Activated CD4-positive, alpha-beta T cell treated with anti-CD3 and anti-CD28 coated beads, Interleukin-2, amount 10 ng/mL, durations not matched to agents 24 days and 14 days (primary cell): ENCODE results near the gene DPF3. TPM values are rescaled to one million over a fixed set of nuclear protein-coding genes. Genes with fewer than 3 reads are reported as not detected.
A peak's percentile ranks its signal among the peaks of the same experiment; 100 is the strongest.

Experiments used
- DNase-seq: peaks from one replicate; pipeline ENCODE4 v3.0.0; 2022
- H3K27ac Mint-ChIP-seq: one replicate; pipeline ENCODE4 v1.8.0; 2022; ENCODE audit warnings: mild to moderate bottlenecking, mixed read lengths
- H3K27me3 Mint-ChIP-seq: one replicate; pipeline ENCODE4 v1.8.0; 2022; ENCODE audit warnings: mixed read lengths
- H3K36me3 Mint-ChIP-seq: one replicate; pipeline ENCODE4 v1.8.0; 2022; ENCODE audit warnings: low read depth, mild to moderate bottlenecking, mixed read lengths
- H3K4me1 Mint-ChIP-seq: one replicate; pipeline ENCODE4 v1.8.0; 2021; ENCODE audit warnings: mixed read lengths
- H3K4me3 Mint-ChIP-seq: one replicate; pipeline ENCODE4 v1.8.0; 2022; ENCODE audit warnings: mild to moderate bottlenecking, moderate library complexity, mixed read lengths
- H3K9me3 Mint-ChIP-seq: one replicate; pipeline ENCODE4 v1.8.0; 2021; ENCODE audit warnings: mixed read lengths
- intact Hi-C: fragments of 100-400 bp; cut with micrococcal nuclease; formaldehyde crosslinking; loops from one replicate; pipeline ENCODE4 v1.15.1; 2023
- total RNA-seq: library from RNA; stranded (reverse); gene quantifications from 2 replicates; pipeline ENCODE4 v1.2.3, GENCODE V29; 2022

Gene DPF3
- total RNA-seq, 1 donor from 2014 or later, result 2.8 TPM

DNA sequence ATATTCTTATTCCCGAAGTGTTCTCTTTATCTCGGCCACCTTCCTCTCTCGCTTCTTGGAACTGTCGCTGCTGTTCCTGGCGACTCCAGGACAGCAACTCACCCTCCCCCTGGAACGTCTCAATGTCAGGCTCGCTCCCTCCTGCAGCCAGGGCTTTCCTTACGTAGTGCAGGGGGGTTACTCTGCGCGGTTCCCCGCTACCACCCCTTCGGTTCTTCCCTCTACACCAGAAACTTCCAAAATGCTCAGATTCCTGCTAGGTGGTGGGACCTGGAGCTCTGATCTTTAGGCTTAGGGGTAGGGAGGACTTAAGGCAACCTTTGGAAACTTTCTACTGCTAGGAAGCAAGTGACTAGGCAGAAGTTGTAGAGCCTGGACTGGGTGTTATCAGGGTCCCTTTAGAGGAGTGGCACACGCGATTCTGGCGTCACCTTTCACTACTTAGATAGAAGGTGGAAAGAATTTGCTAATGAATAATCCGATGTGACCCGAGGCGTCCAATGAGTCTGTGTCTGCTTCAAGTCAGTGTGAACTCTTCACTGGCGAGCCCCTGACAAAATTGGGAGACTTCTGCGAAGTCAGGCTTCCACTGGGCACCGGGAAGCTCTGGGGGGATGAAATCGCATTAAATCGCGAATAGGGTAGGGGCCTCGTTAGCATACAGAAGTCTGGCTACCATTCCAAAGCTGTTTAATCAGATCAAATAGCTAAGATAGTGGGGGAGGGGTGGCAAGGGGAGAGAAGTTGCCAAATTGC, 900 bp upstream of the DPF3 start:
- peak; percentile 69 for DNase-seq
- H3K4me3 Mint-ChIP-seq, result peak overlapping the region; percentile 90
- intact Hi-C loops, result loop anchor here (1.0 to 5.0 kb wide), 5 partner anchors 32 to 376 kb away; partner anchors contain the start of gene DCAF4
- H3K27ac Mint-ChIP-seq, result no peak overlapping the region
- no peaks in the 10 kb centered on the region for H3K36me3 Mint-ChIP-seq
- no peaks in the 10 kb centered on the region for H3K9me3 Mint-ChIP-seq
- H3K27me3 Mint-ChIP-seq, result peaks cover 56% of the 10 kb centered on the region
- H3K4me1 Mint-ChIP-seq, result peaks cover 27% of the 10 kb centered on the region

DNA sequence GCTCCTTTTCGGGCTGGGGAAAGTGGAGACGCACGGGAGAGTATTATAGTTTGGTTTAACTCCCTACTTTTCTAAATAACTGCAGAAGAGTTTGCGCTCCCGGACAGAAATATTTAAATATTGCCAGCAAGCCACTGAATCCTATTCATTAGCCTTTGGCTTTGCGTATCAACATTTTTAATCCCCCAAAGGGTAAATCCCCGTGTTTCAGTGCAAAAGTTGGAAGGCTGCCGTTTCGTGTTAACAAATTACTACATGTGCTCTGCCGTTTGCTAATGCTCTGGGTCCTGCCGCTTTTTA, 372 bp upstream of the DPF3 start:
- intact Hi-C loops, result loop anchor here (1.0 to 5.0 kb wide), 5 partner anchors 32 to 376 kb away; partner anchors contain the start of gene DCAF4
- peak overlapping the region; percentile 90 for H3K4me3 Mint-ChIP-seq
- H3K27me3 Mint-ChIP-seq, result peaks cover 53% of the 10 kb centered on the region
- no peaks in the 10 kb centered on the region for H3K36me3 Mint-ChIP-seq
- H3K27ac Mint-ChIP-seq, result peak overlapping the region; percentile 27
- peaks cover 26% of the 10 kb centered on the region for H3K4me1 Mint-ChIP-seq
- no peaks in the 10 kb centered on the region for H3K9me3 Mint-ChIP-seq
- DNase-seq, result no peak

DNA sequence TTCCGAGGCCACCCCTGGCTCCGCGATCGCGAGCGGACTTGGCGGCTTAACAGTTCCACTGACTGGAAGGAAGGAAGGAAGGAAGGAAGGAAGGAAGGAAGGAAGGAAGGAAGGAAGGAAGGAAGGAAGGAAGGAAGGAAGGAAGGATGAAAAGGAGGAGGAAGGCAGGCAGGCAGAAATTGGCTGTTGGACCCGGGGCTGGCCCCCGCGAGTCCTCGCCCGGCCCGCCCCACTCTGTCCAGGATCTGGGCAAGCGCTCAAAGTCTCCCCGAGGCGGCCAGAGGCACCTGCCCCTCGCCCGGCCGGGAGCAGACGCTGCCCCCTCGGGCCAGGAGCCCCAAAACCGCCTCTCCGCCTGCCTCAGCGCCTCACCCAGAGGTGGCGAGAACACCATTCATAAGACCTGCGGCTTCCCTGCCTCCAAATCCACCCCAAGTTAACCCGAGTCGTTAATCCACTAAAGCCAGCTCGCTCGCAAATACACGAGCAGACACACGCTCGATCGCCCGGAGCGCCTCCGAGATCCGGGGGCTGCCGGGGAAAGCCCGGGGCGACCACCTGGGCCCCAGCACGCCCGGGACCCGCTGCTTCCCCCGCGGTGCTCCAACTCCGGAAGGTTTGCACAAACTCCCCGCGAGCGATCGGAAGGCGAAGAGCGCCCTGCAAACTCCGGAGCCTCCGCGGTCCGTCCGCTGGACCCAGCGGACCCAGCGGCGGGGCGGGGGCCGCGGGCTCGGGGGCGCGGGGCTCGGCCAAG, 844 bp downstream of the DPF3 start:
- H3K36me3 Mint-ChIP-seq, result peaks cover 4% of the 10 kb centered on the region
- peaks cover 57% of the 10 kb centered on the region for H3K27me3 Mint-ChIP-seq
- H3K4me3 Mint-ChIP-seq, result peak overlapping the region; percentile 88
- intact Hi-C loops, result loop anchor here (5.0 kb wide), 2 partner anchors 176 to 301 kb away; no protein-coding TSS in a partner anchor
- peaks cover 26% of the 10 kb centered on the region for H3K4me1 Mint-ChIP-seq
- peak overlapping the region; percentile 71 for H3K27ac Mint-ChIP-seq
- DNase-seq, result peak; percentile 84
- H3K9me3 Mint-ChIP-seq, result no peaks in the 10 kb centered on the region

DNA sequence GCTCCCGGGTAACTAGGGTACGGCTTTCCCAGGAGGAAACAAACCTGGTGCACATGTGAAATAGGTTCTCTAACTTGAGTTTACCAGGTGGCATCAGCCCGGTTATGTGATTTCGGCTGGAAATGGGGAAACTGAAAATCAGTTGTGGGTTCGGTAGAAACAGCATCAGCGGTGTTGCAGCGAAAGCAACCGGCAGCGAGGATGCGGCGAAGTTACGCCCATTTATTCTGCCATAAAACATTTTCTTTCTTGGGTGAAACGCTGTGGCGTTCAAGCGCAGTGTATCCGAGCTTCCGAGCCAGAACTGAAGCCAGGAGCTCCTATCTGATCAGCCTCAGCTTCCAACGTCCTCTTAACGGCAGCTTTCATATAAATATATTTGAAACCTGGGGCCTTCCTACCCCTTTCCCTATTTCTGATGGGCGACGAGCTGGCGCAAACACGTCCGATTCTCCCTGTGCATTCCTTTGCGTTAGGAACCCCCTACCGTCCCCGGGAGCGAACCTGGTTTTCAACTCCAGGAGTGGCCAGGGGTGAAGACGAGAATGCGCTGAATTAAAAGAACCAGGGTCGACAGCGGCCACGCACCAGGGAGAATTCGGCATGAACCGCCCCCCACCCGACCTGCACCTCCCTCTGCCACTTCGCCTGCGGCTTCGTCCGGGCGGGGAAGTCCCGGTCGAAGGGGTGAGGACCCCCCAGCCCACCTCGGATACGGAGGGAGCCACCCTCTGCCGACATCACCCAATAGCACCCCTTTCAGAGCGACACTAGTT, 1.6 kb downstream of the DPF3 start:
- intact Hi-C loops, result loop anchor here (5.0 kb wide), 2 partner anchors 175 to 300 kb away; no protein-coding TSS in a partner anchor
- Mint-ChIP-seq H3K36me3 (peaks cover 4% of the 10 kb centered on the region), H3K27ac (peak overlapping the region; percentile 71), H3K4me3 (peak overlapping the region; percentile 88), H3K4me1 (peaks cover 26% of the 10 kb centered on the region), H3K27me3 (peaks cover 62% of the 10 kb centered on the region), H3K9me3 (no peaks in the 10 kb centered on the region)
- DNase-seq, result peak; percentile 83

DNA sequence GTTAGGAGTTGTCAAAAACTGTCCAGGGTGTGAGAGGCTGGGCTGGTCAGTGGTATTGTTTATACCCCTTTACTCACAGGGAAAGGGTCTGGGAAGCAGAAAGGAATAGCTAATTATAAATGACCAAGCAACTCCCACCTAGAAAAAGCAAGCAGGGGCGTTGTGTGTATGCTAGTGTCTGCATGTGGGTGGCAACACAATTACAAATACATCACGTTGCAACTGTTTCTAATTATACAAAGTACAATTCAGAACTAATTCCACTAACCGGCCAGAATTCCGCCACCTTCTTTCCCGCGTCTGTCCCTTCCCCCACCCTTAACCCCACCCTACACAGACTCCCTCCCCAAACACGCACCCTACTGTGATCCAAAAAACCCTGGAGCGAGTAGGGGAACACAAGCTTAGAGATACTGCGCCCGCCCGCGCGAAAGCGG, 2.2 kb downstream of the DPF3 start:
- DNase-seq, result no peak
- intact Hi-C loops, result loop anchor here (5.0 kb wide), 2 partner anchors 174 to 299 kb away; no protein-coding TSS in a partner anchor
- Mint-ChIP-seq H3K4me3 (peak overlapping the region; percentile 88), H3K27me3 (peaks cover 59% of the 10 kb centered on the region), H3K27ac (no peak overlapping the region), H3K9me3 (no peaks in the 10 kb centered on the region), H3K36me3 (peaks cover 4% of the 10 kb centered on the region), H3K4me1 (peaks cover 26% of the 10 kb centered on the region)

DNA sequence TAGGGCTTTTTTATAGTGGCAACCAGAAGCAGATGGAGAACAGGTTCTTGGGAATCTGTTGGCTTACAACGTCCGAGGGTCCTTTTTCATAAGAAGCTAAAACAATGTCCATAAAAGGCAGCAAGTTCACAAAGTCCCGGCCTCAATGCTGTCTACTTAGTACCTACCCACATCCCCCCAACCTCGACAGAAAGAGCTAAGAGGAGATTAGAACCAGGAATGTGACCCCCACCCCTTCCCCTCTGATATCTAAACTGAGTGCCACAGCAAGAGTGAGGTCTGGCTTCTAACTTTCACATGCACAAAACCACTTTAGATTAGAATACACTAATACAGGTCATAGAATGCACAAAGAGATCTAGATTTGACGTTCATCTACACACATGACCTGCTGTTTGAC, 4.5 kb downstream of the DPF3 start:
- H3K27ac Mint-ChIP-seq, result no peak overlapping the region
- intact Hi-C loops, result no loop called here
- peaks cover 49% of the 10 kb centered on the region for H3K27me3 Mint-ChIP-seq
- no peak overlapping the region for H3K4me3 Mint-ChIP-seq
- peaks cover 20% of the 10 kb centered on the region for H3K4me1 Mint-ChIP-seq
- peaks cover 5% of the 10 kb centered on the region for H3K9me3 Mint-ChIP-seq
- DNase-seq, result no peak
- H3K36me3 Mint-ChIP-seq, result peaks cover 8% of the 10 kb centered on the region

DNA sequence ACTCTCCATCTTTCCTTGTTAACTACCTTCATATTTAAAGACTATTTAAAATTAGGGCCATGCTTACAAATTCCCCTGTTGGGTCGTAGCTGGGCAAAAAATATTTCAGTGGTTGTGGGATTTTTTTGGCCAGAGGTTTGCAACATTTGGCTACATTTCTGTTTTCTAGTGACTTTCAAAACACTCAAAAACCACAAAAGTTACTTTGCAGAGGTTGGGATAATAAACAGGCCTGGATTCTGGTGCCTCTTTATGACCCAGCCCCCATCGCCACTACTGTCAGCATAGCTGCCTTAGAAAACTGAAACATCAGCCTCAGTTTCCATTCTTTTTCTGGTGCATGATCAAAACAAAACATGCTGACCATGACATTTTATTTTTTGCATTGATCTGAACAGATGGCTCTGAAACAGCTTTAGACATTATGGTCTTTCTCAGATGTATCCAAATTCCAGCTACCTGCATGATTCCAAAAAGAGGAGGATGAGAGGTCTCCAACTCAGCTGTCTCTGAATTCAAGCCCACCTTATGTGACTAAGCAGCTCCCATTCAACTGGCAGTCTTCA, 5.2 kb downstream of the DPF3 start:
- H3K27ac Mint-ChIP-seq, result no peak overlapping the region
- peaks cover 5% of the 10 kb centered on the region for H3K9me3 Mint-ChIP-seq
- H3K4me1 Mint-ChIP-seq, result peaks cover 22% of the 10 kb centered on the region
- DNase-seq, result no peak
- no peak overlapping the region for H3K4me3 Mint-ChIP-seq
- H3K27me3 Mint-ChIP-seq, result peaks cover 43% of the 10 kb centered on the region
- intact Hi-C loops, result no loop called here
- peaks cover 8% of the 10 kb centered on the region for H3K36me3 Mint-ChIP-seq

DNA sequence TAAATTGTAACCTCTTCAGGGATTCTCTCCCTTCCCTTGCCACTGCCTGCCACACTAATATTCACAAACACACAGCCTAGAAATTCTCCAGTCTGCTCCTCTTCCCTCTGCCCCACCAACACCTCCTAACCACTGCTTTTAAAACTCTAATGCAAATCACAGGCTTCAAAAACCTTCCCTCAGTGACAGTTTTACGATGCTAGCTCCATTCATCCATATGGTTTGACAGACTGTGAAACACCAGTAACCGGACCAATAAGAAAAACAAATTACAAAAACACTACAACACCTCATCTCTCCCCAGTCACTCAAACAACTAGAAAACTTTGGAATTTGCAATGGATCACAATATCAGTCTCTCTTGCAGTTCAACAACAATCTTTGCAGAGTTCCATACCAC, 5.7 kb downstream of the DPF3 start:
- Mint-ChIP-seq H3K4me1 (peaks cover 25% of the 10 kb centered on the region), H3K27ac (no peak overlapping the region), H3K9me3 (peaks cover 5% of the 10 kb centered on the region), H3K4me3 (no peak overlapping the region), H3K36me3 (peaks cover 8% of the 10 kb centered on the region), H3K27me3 (peaks cover 43% of the 10 kb centered on the region)
- intact Hi-C loops, result no loop called here
- DNase-seq, result no peak

DNA sequence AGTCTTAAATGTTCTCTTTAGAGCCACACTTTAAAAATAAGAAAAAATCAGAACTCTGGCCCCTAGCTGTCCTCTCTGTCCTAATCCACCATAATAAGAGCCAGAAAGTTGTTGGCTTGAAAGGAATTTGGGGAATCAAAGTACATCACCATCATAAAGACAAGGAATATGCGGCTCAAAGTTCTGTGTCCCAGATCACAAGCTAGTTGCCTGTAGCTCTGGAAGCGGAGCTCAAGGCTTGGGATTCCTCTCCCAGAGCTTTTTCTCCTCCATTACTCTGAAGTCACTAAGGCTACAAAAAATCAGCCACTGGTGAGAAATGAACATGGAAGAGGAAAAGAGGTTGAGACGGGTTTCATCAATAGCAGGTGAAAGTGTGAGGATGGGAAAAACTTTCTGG, 6.4 kb downstream of the DPF3 start:
- Mint-ChIP-seq H3K9me3 (peaks cover 5% of the 10 kb centered on the region), H3K36me3 (peaks cover 8% of the 10 kb centered on the region), H3K4me1 (peaks cover 26% of the 10 kb centered on the region), H3K27ac (no peak overlapping the region), H3K4me3 (no peak overlapping the region), H3K27me3 (peaks cover 40% of the 10 kb centered on the region)
- intact Hi-C loops, result no loop called here
- DNase-seq, result no peak

DNA sequence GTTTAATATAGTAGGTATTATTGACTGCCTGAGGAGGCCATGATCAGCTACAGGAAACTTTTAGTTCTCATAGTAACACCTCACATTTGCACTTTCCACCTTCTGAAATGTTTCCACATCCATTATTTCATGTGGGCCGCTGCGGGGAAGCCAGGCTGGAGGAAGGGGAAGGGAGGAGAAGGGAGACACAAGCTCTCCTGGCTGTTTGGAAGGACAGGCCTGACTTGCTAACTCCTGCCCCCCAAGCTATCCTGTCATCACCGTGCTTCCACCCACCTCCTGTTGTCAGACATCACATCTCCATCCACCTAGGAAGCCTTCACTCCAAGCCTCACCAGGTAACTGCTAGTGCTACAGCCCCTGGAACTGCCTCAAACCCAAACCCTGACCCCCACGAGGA, 9.5 kb downstream of the DPF3 start:
- peaks cover 5% of the 10 kb centered on the region for H3K9me3 Mint-ChIP-seq
- H3K27ac Mint-ChIP-seq, result no peak overlapping the region
- no peak for DNase-seq
- peaks cover 34% of the 10 kb centered on the region for H3K4me1 Mint-ChIP-seq
- peaks cover 8% of the 10 kb centered on the region for H3K36me3 Mint-ChIP-seq
- intact Hi-C loops, result no loop called here
- H3K4me3 Mint-ChIP-seq, result no peak overlapping the region
- peaks cover 19% of the 10 kb centered on the region for H3K27me3 Mint-ChIP-seq

DNA sequence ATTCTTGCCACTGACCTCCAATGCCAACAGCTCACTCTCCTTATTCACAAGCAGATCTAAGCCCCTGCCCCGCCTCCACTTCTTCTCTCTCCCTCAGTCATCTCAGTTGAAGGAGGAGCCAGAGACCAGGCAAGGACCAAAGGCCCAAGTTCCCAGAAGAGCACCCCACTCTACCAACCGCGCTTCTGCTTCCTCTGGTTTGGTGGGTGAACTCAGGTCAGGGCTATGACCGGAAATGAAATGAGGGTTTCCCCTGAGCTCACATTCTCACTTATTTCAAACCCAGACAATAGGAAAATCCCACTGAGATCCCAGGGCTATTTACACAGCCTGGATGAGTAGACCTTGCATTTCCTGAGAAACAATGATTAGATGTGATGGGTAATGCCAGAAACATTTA, 9.9 kb downstream of the DPF3 start:
- intact Hi-C loops, result no loop called here
- Mint-ChIP-seq H3K27ac (no peak overlapping the region), H3K36me3 (peaks cover 8% of the 10 kb centered on the region), H3K9me3 (peaks cover 5% of the 10 kb centered on the region), H3K27me3 (peaks cover 19% of the 10 kb centered on the region), H3K4me3 (peak overlapping the region; percentile 16), H3K4me1 (peaks cover 34% of the 10 kb centered on the region)
- peak; percentile 71 for DNase-seq

DNA sequence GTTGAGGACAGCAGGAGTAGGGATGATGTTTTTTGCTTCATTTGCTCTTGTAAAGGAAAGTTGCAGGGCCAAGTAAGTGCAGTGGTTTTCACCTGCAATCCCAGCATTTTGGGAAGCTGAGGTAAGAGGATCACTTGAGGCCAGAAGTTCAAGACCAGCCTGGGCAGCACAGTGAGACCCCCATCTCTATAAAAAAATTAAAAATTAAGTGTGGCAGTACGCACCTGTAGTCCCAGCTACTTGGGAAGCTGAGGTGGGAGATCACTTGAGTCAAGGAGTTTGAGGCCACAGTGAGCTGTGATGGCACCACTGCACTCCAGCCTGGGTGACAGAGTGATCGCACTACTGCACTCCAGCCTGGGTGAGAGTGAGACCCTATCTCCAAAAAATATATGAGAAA, 10.8 kb downstream of the DPF3 start:
- no peak for DNase-seq
- H3K4me1 Mint-ChIP-seq, result peaks cover 34% of the 10 kb centered on the region
- H3K9me3 Mint-ChIP-seq, result peaks cover 5% of the 10 kb centered on the region
- no peak overlapping the region for H3K27ac Mint-ChIP-seq
- peaks cover 5% of the 10 kb centered on the region for H3K36me3 Mint-ChIP-seq
- H3K27me3 Mint-ChIP-seq, result peaks cover 15% of the 10 kb centered on the region
- intact Hi-C loops, result no loop called here
- H3K4me3 Mint-ChIP-seq, result no peak overlapping the region

DNA sequence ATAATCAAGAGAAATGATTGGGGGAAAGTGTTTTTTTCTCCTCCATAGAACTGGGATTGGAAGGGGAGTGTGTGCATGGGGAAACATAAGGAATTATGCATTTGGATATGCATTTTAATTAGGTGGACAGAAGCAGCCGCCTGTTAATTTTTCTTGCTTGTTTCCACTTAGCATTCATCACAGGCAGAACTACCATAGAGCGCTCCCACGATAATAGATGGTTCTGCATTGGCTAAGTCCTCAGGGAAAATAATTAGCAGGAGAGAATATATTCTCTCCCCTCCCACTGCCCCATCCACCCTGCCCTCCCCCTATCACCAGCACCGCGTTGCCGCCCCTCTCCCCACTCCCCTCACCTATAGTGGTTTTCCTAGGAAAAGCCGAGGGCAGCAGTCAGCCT, 11.4 kb downstream of the DPF3 start:
- DNase-seq, result no peak
- no peak overlapping the region for H3K4me3 Mint-ChIP-seq
- H3K36me3 Mint-ChIP-seq, result peaks cover 5% of the 10 kb centered on the region
- peaks cover 34% of the 10 kb centered on the region for H3K4me1 Mint-ChIP-seq
- peaks cover 5% of the 10 kb centered on the region for H3K9me3 Mint-ChIP-seq
- H3K27me3 Mint-ChIP-seq, result peaks cover 10% of the 10 kb centered on the region
- intact Hi-C loops, result no loop called here
- no peak overlapping the region for H3K27ac Mint-ChIP-seq
